ENCODE measurements around the gene PFDN1.

The PFDN1 gene

DNA sequence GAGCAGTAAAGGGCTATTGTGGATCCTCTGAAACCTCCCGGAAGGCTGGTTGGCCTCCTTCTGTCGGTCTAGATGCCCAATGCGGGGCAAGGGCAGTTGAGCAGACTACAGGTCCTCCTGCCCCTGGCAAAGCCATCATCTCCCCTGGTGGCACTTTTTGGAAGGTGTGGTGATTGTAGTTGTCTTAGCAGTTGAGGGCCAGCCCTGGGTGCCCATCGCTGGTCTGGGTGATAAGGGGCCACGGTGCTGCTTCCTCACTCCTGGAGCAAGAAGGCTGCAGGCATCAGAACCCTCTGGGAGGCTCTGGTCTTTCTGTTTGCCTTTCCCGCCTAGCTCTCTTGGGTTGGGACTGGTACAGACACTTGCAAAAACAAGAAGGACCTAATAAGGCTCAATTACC lies 64.1 kb downstream of the PFDN1 start:
- no peak for DNase-seq (ENCODE audit: low read depth)

GRCh38 chr5:140236891-140237598 lies 65.9 kb downstream of the PFDN1 start:
- DNase-seq (ENCODE audit: low read depth), result no peak

DNA sequence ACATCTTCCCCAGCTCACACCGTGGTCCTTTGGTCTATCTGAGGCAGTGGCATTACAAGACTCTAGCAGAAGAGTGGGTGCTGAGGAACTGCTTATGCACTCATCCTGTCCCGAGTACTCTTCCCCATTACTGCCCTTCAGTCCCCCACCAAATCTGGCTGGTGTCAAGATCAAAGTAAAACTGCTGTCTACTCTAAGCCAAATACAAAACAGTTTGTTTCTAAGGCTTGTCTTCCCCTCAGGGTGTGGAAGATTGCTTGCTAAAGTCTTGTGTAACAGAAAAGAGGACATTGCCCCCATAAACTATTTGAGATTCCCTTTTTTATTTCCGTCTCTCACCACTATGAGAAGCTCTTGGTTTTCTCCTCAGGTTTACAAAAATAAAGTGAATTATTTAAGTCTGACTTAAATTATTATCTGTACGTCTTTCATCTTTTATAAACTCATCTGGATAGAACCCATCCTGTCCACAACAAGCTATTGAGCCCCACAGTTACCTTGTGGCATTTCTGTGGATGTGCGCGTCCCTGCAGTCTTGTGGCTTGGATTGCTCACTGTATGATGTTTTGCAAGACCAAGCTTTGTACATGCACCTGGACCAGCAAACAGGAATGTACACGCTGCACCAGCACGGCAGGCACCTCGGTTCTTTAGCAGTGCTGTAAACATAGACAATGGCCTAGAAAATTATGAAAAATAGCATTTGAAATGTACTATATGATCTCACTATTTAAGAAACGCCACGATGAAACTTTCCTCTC lies 66.9 kb downstream of the PFDN1 start:
- DNase-seq (ENCODE audit: low read depth), result no peak

- DNase-seq (ENCODE audit: low read depth), result no peak
Measured at GRCh38 chr5:140234377-140234989, 68.4 kb downstream of the PFDN1 start.

DNA sequence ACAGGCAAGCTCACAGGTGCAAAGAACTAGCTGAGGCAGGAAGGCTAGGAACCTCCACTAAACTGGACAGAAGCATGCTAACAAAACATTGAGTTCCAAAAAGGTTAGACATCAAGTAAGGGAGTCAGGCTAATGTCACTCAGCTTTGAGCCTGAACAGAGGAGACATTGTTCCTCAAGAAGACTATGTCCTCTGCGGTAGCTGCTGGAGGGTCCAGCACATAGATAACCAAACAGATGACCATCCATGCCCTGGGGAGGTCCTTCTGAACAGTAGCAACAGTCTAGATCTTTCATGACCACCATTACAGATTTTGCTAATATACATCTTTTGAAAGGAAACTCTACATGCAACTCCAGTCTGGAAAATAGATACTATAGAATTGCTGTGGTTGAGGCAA lies 70.2 kb downstream of the PFDN1 start:
- DNase-seq (ENCODE audit: low read depth), result no peak

DNA sequence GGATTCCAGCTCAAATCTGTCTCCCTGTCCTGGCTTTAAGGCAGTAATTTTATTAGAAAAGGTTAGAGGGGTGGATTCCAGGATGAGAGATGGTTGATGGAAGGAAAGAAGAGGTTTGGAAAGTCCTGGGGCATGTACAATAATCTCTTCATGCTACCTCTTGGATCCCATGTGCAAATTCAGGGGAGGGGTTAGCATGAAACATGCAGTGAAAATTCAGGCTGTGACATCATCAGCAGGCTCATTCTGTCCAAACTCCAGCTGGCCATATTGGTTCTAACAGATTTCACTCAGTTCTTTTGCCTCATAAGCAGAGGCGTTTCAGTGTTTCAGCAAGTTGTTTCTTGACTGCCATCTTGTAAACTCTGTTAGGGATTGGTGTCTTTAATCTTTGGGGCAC lies 72.5 kb downstream of the PFDN1 start:
- no peak for DNase-seq (ENCODE audit: low read depth)

GRCh38 chr5:140228364-140228837 lies 74.5 kb downstream of the PFDN1 start:
- DNase-seq (ENCODE audit: low read depth), result no peak

DNA sequence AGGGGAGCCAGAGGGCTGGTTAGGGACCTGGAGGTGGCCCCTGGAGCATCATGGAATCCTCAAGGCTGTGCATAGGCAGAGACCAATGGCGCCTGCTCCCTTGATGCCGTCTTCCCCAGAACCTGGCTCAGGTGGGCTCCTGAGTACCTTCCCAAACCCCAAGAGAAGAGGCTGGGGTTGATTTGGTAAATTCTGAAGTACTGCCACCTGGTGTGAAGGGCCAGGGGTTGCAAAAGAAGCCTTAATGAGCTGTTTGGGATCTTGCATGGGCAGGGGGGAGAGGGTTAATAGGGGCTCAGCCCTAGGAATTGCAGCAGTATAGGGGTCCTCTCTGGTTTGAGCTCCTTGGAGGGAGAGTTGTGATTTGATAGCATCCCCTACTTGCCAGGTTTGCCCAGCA lies 75.9 kb downstream of the PFDN1 start:
- no peak for DNase-seq (ENCODE audit: low read depth)

- DNase-seq (ENCODE audit: low read depth), result no peak
Measured at GRCh38 chr5:140225396-140225795, 77.5 kb downstream of the PFDN1 start.

DNA sequence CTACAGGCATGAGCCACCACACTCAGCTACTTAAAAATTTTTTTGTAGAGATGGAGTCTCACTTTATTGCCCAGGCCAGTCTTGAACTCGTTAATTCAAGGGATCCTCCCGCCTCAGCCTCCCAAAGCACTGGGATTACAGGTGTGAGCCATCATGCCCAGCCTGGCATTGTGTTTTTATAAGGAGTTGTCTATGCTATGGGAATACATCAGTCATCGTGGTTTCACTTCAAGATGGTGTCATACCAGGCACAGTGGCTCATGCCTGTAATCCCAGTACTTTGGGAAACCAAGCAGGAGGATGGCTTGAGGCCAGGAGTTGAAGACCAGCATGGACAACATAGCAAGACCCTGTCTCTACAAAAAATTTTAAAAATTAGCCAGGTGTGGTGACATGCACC lies 78.2 kb downstream of the PFDN1 start:
- peak; percentile 35 for DNase-seq (ENCODE audit: low read depth)

- no peak for DNase-seq (ENCODE audit: low read depth)
Measured at GRCh38 chr5:140223567-140223966, 79.3 kb downstream of the PFDN1 start.

DNA sequence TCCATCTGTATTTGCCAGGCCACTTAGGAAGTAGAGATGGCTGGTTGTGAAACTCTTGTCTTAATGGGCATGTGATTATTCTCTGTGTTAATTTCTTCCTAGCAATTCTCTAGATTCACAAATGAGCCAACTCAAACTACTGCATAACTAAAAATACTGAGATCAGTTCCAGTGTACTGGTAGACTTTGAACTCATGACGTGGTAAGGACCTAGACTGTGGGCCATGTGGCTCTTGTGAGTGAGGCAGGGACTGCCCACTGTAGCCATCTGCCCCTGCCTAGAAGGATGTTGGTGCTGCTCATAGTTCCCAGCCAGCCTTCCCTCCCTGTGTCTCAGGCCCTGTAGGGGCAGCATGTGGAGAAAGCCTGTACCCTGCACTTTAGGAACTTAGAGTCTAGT lies 80.5 kb downstream of the PFDN1 start:
- DNase-seq (ENCODE audit: low read depth), result no peak

- DNase-seq (ENCODE audit: low read depth), result peak; percentile 90
Measured at GRCh38 chr5:140221697-140222223, 81.1 kb downstream of the PFDN1 start.

DNA sequence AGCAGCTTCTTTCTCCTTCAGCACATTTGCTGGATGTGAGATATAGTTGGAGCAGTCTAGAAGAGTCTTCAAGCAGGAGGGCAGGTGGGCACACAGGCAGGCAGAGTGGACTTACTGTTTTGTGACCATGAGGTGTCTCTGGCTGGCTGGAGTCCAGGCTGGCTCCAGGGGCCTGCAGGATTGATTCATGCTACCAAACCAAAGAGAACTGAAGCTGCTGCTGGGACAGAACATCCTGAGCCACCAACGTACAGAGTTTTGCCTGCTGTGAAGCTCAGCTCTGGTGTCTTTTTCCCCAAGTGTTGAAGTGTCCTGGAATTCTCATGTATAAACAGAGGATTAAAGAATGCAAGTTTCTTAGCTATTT lies 82.2 kb downstream of the PFDN1 start:
- peak; percentile 51 for DNase-seq (ENCODE audit: low read depth)

- peak; percentile 74 for DNase-seq (ENCODE audit: low read depth)
Measured at GRCh38 chr5:140220032-140220697, 82.7 kb downstream of the PFDN1 start.

DNA sequence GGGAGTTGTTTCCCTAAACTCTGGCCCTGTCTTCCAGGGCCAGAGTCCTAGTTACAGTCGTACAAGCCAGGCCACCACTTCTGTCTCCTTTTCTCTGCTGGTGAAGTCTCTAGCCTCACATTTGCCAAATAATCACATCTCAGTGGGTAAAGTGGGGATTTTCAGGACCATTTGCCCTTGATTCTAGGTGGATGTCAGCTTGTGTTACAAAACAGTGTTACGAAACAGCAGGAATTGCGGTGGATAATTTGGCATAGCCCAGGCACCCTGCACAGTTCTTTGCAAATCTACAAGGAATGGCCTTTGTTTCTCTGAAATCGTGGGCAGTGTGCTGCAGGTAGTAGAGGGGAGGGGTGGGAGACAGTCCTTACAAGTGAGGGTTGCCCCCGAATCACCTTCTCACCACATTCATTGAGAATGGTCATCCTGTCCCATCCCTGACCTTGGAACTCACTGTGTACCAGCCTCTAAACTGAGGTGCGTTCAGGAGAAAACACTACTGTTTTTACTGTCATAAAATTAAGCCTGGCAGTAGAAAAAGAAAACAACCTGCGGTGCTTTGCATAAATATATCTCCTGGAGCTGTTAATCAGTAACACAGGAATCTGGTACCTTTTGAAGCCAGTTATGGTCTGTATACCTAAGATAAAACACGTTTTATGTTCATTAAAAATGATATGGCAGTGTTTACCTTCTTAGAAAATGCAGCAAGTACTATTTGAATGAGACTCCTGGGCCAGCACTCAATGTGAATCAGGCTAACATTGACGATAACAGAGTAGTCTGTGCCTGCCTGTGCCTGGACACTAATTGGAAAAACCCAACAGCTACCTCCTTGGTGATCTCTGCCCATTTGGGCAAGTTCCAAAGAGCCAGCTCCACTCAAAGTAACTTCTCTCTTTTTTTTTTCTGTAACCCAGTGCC lies 83.6 kb downstream of the PFDN1 start:
- no peak for DNase-seq (ENCODE audit: low read depth)

GRCh38 chr5:140217299-140218026 lies 85.4 kb downstream of the PFDN1 start:
- no peak for DNase-seq (ENCODE audit: low read depth)

- no peak for DNase-seq (ENCODE audit: low read depth)
Measured at GRCh38 chr5:140216478-140217074, 86.3 kb downstream of the PFDN1 start.

- DNase-seq (ENCODE audit: low read depth), result no peak
Measured at GRCh38 chr5:140215276-140215675, 87.6 kb downstream of the PFDN1 start.

DNA sequence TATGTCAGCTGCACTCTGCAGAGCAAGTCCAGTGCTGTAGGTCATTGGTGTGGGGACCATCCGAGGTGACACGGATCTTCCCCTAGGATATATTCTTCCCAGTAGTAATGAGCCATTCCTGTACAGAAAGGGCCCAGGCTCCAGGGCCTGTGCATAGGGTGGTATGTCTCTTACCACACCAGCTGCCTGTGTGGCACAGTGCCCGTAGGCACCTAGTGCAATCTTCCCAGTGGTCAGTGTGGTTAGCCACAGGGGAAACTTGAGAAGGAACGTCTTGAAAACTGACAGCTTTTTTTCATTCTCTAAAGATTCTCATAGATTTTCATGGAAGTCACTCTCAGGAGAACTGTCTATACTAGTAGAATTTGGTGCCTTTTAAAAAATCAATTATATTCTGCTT lies 88.1 kb downstream of the PFDN1 start:
- DNase-seq (ENCODE audit: low read depth), result peak; percentile 62

All from ELR (cell line).